GM21390 (cell line): Measurements from ENCODE around the gene KNTC1.
"Not testable (repeated sequence)": the region's sequence is repeated elsewhere in the genome, so short reads cannot be mapped to it uniquely, and the experiment has no call there.

ENCODE experiments used
- ATAC-seq: cut with Tn5 transposase; IDR thresholded peaks from one replicate; pipeline ENCODE4 v1.9.1; 2021; ENCODE audit not compliant: unreplicated experiment

Gene KNTC1

GRCh38 chr12:122526683-122527477 is at the start of gene KNTC1, which contains the start of gene RSRC2:
Gene KNTC1 (plus strand): TSS chr12:122527249. CDS start chr12:122530064, 2,815 bp downstream.
Gene RSRC2 (minus strand): TSS chr12:122526936. CDS start chr12:122526853, 83 bp downstream.
- ATAC-seq: peak; percentile 81

- no peak for ATAC-seq
Observed at GRCh38 chr12:122480753-122481152, 46.3 kb upstream of the KNTC1 start.

GRCh38 chr12:122481861-122482260 is 45.2 kb upstream of the KNTC1 start:
- no peak for ATAC-seq

DNA sequence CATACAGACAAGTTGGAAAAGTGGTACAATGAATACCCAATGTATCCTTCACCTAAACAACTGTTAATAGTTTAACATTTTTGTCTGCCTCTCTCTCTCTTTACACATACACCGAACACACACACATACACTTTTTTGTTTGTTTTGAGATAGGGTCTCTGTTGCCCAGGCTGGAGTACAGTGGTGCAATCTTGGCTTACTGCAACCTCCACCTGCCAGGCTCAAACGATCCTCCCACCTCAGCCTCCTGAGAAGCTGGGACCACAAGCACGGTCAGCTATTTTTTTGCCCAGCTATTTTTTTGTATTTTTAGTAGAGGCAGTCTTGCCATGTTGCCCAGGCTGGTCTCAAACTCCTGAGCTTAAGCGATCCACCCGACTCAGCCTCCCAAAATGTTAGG is 43.1 kb upstream of the KNTC1 start:
- ATAC-seq: no peak

- ATAC-seq: not testable (repeated sequence)
Observed at GRCh38 chr12:122484385-122484784, 42.7 kb upstream of the KNTC1 start.

DNA sequence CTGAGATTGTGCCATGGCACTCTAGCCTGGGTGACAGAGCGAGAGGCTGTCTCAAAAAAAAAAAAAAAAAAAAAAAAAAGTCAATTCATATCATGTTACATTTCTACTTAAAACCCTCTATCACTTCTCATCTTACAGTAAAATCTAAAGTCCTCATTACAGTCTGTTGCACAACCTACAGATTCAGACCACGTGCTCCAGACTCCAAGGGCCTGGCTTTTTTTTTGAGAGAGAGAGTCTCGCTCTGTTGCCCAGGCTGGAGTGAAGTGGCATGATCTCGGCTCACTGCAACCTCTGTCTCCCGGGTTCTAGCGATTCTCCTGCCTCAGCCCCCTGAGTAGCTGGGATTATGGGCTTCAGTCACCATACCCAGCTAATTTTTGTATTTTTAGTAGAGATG is 40.7 kb upstream of the KNTC1 start:
- ATAC-seq: not testable (repeated sequence)

DNA sequence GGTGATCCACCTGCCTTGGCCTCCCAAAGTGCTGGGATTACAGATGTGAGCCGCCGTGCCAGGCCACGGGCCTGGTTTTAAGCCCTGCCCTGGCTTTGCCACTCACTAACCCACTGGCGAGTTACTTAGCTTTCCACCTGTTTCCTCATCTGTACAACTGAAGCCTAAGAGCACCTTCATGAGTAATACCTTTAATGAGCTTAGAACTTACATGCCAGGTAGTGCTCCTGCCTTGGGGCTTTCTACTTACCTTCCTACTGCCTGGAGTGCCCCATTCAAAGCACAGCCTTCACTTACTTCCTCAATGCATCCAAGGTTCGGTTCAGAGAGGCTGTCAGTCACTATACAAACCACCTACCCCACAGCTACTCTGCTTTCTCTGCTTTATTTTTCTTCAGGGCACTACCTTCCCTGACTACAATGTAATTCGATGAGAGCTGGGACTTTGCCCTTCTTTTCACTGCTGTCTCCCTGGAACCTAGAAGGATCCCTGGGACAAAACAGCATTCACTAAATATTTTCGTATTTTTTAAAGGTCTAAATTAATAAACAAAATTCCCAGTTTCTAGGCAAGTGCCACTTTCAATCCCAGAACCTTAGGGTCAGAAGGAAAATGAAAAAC is 40.1 kb upstream of the KNTC1 start:
- no peak for ATAC-seq

- ATAC-seq: not testable (repeated sequence)
Observed at GRCh38 chr12:122487807-122488206, 39.2 kb upstream of the KNTC1 start.

GRCh38 chr12:122489038-122489437 is 38.0 kb upstream of the KNTC1 start:
- no peak for ATAC-seq

- ATAC-seq: no peak
Observed at GRCh38 chr12:122491991-122492390, 35.1 kb upstream of the KNTC1 start.

- not testable (repeated sequence) for ATAC-seq
Observed at GRCh38 chr12:122493222-122493621, 33.8 kb upstream of the KNTC1 start.

DNA sequence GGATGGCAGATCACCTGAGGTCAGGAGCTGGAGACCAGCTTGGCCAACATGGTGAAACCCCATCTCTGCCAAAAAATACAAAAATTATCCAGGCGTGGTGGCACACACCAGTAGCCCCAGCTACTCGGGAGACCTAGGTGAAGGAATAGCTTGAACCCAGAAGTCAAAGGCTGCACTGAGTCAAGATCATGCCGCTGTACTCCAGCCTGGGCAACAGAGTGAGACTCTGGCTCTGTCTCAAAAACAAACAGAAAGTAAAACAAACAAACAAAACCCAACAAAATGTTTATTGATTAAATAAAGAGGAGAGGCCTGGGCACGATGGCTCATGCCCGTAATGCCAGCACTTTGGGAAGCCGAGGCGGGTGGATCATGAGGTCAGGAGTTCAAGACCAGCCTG is 31.8 kb upstream of the KNTC1 start:
- no peak for ATAC-seq

GRCh38 chr12:122499991-122500684 is 26.9 kb upstream of the KNTC1 start:
- peak; percentile 9 for ATAC-seq

- ATAC-seq: peak; percentile 90
Observed at GRCh38 chr12:122500685-122501488, 26.2 kb upstream of the KNTC1 start, which contains the start of gene ZCCHC8. Gene ZCCHC8 (minus strand): TSS chr12:122500932. CDS start chr12:122500840, 92 bp downstream.

- ATAC-seq: no peak
Observed at GRCh38 chr12:122501489-122501989, 25.5 kb upstream of the KNTC1 start.

- no peak for ATAC-seq
Observed at GRCh38 chr12:122503147-122503751, 23.8 kb upstream of the KNTC1 start.

DNA sequence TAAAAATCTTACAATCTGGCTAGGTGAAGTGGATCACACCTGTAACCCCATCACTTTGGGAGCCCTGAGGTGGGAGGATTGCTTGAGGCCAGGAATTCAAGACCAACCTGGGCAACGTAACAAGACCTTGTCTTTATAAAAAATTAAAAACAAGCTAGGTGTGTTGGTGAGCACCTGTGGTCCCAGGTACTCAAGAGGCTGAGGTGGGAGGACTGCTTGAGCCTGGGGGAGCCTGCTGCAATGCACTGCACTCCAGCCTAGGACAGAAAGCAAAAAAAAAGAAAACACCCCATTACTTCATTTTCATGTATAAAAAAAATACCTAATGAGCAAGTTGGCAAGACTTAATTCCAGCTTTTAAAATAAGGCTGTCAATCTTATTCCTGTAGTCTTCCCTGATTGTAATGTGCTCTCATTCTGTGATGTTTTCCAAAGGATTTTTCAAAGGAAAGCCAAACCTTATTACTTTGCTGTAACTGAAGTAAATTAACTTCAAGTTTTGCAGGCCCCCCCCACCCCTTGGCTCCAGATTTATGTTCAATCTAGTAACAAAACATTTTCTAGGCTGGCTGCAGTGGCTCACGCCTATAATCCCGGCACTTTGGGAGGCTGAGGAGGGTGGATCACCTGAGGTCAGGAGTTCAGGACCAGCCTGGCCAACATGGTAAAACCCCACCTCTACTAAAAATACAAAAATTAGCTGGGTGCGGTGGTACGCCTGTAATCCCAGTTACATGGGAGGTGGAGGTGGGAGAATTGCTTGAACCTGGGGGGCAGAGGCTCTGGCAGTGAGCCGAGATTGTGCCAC is 23.1 kb upstream of the KNTC1 start:
- ATAC-seq: no peak

GRCh38 chr12:122505419-122506051 is 21.5 kb upstream of the KNTC1 start:
- no peak for ATAC-seq

- ATAC-seq: no peak
Observed at GRCh38 chr12:122506393-122506938, 20.6 kb upstream of the KNTC1 start.
